HG03558 (cell line): Measurements from ENCODE around the gene PHLPP1.

Experiments
- ATAC-seq: cut with Tn5 transposase; IDR thresholded peaks from one replicate; pipeline ENCODE4 v1.9.1; 2021; ENCODE audit warnings: moderate number of reproducible peaks; ENCODE audit not compliant: unreplicated experiment; ENCODE audit errors: extremely low read depth

Gene PHLPP1

GRCh38 chr18:62717169-62717924 is 2.0 kb downstream of the PHLPP1 start:
- ATAC-seq, result no peak

DNA sequence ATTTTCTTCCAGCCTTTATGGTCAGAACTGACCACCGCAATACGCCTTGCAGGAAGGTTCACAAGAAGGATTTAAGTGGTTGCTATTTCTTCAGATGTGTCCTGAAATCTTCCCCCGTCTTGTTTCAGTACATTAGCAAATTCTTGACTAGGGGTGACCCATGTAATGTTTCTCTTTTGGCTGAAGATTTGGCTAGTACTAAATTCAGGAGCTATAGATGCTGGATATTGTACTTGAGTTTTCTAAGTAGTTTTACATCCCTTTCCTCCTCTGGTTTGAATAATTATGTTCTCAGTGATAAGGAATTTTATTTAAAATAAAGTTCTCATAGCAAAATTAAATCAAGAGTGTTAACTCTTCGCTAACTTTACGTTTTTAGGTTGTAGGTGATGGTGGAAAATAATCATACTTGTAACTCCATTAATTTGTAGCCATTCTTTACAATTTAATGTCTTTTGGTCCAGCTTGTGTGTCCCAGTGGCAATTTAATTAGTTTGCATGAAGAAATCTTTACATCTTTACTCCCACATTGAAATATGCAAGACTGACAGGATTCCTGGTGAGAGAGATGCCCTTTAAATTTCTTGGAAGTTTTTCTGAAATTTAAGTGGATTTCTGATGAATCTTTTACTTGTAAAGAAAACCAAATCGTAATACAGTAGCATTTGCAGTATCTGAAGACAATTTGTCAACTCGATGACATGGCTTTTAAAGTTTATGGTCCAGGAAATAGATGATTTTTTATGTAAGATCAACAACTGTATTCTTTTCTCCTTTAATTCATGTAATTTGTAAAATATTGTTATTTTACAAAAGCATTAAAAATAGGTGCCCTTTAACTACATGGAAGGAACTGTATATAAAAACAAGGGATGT is 2.8 kb downstream of the PHLPP1 start:
- no peak for ATAC-seq

- ATAC-seq, result no peak
Observed at GRCh38 chr18:62720048-62720447, 4.7 kb downstream of the PHLPP1 start.

DNA sequence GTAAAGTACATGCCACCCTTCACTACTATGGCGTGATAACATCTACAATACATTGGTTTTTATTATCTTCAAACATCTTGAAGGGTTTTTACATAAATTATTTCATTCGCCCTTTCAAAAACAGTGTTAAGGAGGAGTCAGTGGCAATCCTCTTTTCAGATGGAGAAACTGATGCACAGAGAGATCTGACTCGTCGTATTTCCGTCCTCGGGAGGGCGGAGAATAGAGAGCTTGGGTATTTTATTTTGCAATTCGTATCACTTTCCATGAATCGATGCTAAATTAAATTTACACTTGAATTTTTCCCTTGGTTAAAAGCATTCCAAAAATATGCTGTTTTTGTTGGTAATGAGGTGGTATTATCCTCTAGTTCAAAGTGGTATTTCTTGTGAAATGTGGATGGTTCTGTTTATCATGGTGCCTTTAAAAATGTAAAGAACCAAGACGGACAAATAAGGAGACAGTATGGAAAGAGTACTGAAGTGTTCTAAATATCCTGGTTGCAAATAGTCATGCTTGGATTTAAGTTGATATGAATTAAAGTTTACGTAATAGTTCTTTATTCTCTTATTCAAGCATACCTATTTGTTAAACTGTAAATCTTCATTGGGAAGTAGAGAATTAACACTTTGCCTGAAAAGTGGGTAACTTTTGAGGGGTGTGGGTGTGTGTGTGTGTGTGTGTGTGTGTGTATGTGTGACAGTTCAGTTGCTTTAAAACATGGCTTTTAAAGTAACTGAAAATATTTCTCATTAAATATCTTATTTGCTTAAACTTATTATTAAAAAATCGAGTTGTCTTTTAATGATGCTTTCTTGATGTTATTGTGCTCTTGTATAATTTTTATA is 5.6 kb downstream of the PHLPP1 start:
- no peak for ATAC-seq

- ATAC-seq, result no peak
Observed at GRCh38 chr18:62721839-62722795, 6.8 kb downstream of the PHLPP1 start.

- ATAC-seq, result no peak
Observed at GRCh38 chr18:62723666-62724281, 8.4 kb downstream of the PHLPP1 start.

DNA sequence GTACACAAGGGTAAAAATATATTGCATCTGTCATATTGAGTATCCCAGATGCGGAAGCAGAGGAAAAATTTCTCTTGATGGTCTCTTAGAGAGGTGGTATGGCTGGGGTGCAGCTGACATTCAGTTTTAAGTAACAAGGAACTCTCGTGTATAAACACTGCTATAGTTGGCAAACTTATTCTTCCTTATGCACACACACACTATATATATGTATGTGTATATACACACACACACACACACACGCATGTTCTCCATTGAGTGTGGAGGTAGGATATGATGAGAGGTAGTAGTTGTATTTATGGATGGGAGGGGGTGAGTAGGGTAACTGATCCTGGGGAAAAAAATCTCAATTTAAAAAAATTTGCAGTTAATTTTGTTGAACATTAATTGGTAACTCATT is 10.6 kb downstream of the PHLPP1 start:
- no peak for ATAC-seq

DNA sequence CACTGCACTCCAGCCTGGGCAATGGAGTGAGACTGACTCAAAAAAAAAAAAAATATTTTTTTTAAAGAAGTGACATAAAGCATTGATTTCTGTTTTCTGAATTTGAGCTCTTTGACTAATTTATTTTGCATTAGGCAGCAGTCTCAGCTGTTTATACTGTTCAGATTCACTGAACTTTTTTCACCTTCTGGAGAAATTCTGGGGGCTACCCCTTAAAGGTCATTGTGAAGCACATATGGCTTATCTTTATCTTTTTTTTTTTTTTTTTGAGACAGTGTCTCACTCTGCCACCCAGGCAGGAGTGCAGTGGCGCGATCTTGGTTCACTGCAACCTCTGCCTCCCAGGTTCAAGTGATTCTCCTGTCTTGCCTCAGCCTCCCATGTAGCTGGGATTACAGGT is 12.9 kb downstream of the PHLPP1 start:
- no peak for ATAC-seq

- ATAC-seq, result peak; percentile 72
Observed at GRCh38 chr18:62729487-62730386, 14.4 kb downstream of the PHLPP1 start.

DNA sequence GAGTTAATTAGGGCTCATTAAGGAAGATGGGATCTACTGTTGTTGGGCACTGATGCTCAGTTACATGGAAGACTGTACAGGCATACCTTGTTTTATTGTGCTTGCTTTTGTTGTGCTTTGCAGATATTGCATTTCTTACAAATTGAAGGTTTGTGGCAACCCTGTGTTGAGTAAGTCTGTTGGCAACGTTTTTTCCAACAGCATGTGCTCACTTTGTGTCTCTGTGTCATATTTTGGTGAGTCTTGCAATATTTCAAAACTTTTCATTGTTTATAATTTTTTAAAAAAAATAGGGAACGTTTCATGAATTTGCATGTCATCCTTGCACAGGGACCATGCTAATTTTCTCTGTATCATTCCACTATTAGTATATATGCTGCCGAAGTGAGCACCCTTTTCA is 15.6 kb downstream of the PHLPP1 start:
- no peak for ATAC-seq

DNA sequence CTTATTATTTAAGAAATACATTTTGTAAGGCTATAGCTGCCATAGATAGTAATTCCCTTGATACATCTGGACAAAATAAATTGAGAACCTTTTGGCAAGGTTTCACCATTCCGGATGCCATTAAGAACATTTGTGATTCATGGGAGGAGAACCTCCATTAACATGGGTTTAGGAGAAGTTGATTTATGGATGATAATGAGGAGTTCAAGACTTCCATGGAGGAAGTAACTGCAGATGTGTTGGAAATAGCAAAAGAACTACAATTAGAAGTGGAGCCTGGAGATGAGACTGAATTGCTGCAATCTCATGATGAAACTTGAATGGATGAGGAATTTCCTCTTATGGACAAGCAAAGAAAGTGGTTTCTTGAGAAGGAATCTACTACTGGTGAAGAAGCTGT is 17.3 kb downstream of the PHLPP1 start:
- ATAC-seq, result no peak

GRCh38 chr18:62734290-62734689 is 18.9 kb downstream of the PHLPP1 start:
- no peak for ATAC-seq

DNA sequence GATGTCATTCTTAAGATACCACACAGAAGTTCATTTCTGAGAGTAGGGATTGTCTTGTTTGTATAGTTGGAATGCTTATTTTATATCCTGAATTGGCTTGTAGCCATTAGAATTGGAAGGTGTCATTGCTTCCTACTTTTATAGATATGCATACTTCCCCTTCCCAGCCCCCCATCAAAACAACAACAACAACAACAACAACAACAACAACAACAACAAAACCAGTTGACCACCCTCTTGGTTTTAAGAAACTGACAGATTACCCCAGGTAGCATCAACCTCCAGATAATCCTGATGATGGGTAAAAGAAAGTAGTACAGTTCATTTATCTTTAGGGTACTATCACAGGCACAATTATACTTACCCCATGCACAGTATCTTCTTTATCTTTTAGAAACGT is 20.0 kb downstream of the PHLPP1 start:
- ATAC-seq, result no peak

DNA sequence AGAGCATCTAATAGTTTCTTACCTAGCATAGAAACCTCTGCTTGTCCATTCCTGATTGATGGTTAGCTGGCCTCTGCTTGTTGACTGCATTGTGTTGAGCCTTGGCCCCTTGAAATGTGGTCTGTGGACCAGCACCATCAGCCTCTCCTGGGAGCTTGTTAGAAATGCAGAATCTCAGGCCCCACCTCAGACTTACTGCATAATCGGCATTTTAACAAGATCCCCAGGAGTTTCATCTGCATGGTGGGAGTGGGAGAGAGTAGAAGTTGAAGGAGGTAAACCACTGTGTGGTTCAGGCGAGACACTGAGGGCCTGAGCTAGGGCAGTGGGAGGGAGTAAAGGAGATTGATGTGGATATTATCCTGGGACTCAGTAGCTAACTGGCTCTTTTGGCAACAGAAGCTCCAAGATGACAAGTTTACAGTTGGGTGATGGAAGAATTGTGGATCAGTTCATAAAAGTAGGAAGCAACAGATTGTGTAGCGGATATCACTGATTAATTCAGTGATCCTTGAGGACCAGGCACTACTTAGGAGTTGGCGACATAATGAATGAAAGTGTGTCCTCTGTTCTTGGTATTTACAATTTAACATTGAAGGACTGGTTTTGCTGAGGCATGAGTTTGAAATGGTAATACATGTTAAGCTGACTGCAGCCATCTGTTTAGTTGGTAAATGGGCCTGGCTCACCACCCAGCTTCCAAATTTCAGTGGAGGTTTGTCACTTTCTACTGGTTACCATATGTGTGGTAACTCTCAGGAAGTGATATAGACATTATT is 20.9 kb downstream of the PHLPP1 start:
- no peak for ATAC-seq

GRCh38 chr18:62737241-62737873 is 22.0 kb downstream of the PHLPP1 start:
- ATAC-seq, result no peak

DNA sequence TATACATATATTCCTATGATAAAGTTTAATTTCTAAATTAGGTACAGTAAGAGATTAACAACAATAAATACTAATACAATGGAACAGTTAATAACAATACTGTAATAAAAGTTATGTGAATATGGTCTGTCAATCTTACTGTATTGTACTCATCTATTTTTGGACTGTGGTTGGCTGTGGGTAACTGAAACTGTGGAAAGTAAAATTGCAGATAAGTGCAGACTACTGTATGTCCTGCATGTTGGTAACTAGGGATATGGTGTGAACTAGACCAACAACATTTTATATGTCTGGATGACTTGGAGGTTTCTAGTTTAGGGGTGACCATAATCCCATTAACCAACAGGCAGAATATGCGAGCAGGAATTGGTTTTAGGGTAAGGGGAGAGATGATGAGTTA is 23.3 kb downstream of the PHLPP1 start:
- ATAC-seq, result no peak

DNA sequence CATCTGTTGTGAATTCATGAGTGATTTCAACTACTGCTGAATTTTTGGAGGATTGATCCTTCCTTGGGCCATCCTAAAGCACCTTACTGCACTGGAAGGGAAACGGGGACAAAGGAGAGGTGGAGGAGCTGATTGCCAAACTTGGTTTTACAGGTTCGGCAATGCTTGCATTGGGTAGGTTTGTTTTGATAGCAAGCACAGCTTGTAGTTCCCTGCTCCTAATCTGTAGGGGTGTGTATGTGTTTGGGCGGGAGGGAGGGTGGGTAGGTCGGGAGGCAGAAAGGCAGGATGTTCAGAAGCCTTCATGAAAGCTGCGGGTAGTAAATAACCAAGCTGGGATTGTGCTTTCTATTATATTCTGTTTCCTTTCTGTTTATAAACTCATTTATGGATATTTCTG is 24.6 kb downstream of the PHLPP1 start:
- no peak for ATAC-seq
